HL-60 (cell line): ENCODE data around the gene SLC17A5.

Experiments used
- CTCF ChIP-seq: IDR thresholded peaks from one replicate; pipeline ENCODE4 v1.5.1; 2011; ENCODE audit warnings: low read length, control low read depth, inconsistent platforms; ENCODE audit not compliant: insufficient read depth
- GABPA ChIP-seq: IDR thresholded peaks from 2 replicates; pipeline ENCODE4 v1.6.1; 2012; ENCODE audit warnings: low read depth

- TF ChIP-seq CTCF, result no peak
- no peak for TF ChIP-seq GABPA
These were observed 84.7 kb downstream of the SLC17A5 start for GRCh38 chr6:73569121-73569520.
